Measurements from ENCODE around the gene CXCL14.
A peak's percentile ranks its signal among the peaks of the same experiment; 100 is the strongest.

The CXCL14 gene

DNA sequence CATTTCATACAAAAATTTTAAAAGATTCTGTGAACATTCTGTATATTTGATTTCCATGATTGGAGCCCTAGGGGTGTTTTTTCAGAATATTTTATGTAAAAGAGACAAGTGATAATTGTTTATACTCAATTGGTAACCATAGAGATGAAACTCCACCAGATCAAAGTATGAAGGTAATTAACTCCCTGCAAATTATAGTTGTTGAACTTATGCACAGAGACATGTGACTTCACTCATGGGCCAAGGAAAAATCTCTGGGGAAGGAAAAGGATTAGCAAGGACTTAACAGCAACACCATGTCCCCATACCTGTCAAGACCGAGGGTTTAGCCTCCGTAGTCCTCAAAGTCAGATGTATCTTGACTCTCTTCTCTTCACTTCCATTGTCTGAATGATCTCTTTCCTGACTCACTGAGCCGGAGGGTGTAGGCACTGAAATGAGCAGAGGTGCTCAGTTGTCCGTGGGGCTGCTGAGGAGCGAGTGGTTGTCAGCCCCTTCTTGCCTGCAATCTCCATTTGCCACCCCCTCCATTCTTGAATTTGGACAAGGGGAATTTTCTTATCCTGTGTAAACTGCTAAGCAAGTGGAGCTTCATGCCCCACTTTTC lies 17.5 kb upstream of the CXCL14 start:
- DNase-seq (ENCODE audit: low read depth): no peak

DNA sequence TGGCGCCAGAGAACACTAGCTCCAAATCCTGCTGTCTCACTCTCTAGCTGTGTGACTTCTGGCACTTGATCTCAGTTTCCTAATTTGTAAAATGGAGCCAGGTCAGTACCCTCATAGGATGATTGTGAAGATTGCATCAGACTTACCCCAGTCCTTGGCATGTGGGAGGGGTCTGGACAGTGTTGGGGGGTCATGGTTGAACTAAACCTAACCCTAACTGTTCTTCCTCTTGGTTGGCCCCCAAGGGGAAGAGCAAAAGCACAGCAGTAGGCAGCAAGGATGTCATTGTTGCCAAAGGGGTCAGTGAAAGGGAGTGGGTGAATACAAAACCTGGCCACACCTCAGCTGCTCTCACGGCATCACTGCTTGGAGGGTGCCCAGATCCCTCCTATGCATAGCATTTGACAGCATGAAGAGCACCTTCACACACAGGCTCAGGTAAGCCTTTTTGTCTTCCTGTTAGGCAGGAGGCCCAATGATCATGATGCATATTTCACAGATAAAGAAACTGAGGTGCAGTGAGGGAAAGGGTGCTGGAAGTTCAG lies 15.7 kb upstream of the CXCL14 start:
- DNase-seq (ENCODE audit: low read depth): no peak

DNA sequence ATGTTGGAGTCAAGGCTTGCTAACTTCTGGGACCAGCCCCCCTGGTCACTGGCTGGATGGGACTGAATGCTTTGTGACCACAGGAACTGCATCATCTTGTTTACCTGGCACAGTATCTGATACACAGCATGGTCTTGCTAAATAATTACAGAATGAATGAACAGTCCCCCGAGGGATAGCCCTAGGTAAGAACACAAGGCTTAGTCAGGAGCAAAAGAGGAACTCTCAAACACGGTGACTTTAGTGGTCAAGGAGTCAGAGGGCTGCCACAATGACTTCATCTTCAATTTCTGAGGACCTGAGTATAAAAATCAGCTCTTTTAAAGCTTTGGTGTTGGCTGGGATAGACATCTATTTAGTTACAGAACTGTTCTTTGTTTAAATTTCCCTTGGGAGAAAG lies 15.1 kb upstream of the CXCL14 start:
- no peak for DNase-seq (ENCODE audit: low read depth)

DNA sequence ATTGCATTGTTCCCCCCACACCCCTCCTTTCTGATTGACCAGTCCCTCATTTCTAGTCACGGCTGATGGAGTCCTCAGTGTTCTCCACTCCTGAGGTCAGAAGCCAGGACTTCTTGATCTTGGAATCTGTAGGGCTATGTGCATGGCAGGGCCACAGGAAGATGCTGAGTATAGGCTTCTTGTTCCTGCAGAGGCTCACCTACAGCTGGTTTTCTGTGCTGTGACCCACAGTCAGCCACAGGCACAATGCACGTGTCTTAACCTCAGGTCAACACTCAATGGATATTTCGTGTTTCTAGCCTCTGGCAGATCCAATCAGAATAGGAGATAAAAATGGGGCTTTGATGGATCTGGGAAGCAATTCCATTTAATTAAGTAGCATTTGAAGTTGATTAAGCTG lies 14.3 kb upstream of the CXCL14 start:
- no peak for DNase-seq (ENCODE audit: low read depth)

DNA sequence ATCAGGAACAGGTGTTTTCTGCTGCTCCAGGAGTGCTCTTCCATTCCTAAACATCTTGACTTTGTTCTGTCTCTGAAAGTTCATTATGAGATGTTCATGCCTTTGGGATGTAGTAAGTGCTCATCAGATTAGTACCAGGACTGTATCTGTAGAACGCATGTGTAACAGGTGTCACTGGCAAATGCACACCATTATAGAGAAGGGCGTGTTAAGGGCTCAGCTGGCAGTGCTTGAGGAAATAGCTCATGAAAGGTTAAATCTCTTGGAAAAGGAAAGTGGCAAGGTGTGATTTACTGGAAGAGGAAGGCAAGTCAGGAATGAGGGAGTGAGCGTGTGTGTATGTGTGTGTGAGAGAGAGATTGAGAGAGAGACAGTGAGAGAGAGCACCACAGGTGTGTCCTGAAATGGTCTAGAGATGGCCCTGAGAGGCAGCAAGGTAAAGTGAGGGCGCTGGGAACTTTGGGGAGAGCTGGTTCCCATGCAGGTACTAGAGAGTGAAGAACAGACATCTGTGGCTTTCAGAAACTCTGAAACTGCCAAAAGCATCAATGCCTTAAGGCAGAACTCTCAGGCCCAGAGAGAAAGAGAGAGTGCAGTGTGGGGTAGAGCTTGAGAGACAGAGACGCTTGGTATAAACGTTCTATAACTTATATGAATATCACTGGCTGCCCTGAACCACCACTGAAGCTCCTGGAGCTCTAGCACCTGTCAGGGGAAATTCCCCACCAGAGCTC lies 13.7 kb upstream of the CXCL14 start:
- no peak for DNase-seq (ENCODE audit: low read depth)

DNA sequence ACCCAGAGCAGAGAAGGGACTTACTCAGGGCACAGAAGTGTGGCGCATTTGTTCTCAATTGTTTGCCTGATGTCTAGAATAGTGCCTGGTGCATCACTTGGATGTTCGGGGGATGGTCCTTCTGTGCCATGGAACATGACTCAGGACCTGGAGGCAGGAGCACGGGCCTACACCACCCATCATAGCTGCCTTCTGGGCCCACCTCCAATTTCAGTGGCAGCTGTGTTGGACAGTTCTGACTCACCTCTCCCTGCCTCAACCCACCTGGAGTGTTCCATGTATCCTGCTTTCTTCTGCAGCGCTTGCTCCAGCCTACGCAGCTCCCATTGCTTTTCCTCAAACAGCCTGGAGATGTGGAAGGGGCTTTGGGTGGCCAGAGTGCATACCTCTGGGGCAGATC lies 12.5 kb upstream of the CXCL14 start:
- DNase-seq (ENCODE audit: low read depth): no peak

DNA sequence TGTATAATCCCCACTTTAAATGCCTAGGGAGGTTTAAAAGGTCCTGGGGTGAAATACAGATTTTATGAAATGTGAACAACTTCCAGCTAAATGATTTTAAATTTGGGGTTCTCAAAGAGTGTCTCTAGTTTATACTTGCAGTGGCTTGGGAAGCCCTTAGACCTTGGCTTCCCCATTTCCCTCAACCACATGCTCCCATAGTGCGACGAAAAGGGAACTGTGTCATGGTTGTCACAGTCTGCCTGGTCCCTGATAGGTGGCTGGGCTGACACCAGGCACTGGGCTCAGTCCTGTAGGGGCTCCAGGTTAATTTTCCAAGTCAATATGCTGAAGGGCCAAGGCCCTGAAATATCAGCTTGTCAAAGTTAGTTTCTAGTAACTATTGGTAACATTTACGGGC lies 10.4 kb upstream of the CXCL14 start:
- no peak for DNase-seq (ENCODE audit: low read depth)

DNA sequence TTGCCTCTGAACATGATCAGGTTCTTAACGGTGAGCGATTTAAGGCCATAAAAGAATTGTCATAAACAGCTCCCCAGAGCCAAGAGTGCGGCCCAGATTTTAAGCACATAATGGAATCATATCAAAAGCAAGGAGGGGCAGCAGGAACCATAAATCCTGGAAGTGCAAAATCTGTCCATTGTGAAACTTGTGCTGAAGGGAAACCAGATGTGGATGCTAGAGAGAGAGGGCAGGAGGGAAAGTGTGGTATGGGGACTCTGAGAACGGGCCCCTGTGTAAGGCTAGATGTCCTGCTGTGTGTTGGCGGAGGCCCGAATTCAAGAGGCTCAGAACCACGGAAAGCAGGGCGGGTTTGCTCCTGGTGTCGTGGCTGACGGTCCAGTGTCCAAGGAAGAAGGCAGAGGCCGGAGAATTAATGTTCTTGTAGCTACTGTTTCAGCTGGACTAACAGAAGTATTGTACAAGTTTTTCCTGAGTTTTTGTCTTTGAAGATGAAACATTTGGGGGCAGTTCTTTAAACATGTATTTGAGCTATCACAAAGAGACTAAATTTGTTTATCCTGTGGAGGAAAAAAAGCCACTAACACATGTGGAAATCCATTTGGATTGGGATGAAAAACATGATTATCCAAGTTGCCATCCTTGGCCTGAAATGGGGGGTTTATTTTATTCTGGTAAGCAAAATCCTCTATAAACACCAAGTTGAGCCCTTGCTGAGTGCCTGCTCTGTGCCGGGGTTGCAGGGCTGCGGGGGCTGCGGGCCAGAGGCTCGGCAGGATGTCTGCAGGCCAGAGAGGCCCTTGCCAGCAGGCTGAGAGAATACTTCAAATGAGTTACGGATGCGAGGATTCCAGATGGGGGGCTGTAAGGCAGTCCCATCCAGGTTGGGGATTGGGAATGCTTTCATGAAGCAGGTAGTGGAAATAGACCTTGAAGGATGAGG lies 9.2 kb upstream of the CXCL14 start:
- DNase-seq (ENCODE audit: low read depth): no peak

DNA sequence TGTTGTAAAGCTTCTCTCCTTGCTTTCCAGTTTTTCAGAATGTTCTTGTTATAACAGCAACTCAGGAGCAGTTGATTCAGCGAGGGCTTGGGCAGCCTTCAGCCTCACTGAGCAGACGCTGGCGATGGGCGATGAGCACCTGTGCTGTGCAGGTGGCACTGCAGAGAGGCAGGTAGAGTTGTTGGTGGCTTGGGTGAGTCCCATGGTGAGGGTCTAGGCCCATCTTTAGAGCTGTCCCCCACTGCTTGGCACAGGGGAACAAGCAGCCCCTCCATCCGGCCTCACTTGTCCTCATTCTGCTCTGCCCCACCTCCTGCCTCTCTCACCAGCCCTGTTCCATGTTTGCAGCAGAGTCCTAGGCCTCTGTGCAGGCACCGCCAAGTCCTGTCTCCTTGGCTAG lies 6.1 kb upstream of the CXCL14 start:
- no peak for DNase-seq (ENCODE audit: low read depth)

DNA sequence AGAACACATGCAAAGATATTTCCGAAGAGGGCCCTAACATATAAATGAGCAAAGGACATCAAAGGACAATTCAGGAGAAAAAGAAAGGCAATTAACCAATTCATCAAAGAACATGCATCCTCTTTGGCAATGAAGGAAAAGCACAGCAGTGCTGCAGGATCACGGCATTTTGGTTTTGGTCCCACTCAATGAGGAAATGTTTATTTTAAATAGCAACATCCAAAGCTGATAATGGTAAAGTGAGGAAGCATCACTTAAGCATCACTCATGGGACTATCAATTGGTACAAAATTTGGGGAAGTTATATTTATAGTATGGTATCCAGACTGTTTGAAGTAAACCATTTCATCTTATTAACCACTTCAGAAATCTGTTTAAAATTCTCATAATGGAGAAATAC lies 5.5 kb upstream of the CXCL14 start:
- no peak for DNase-seq (ENCODE audit: low read depth)

DNA sequence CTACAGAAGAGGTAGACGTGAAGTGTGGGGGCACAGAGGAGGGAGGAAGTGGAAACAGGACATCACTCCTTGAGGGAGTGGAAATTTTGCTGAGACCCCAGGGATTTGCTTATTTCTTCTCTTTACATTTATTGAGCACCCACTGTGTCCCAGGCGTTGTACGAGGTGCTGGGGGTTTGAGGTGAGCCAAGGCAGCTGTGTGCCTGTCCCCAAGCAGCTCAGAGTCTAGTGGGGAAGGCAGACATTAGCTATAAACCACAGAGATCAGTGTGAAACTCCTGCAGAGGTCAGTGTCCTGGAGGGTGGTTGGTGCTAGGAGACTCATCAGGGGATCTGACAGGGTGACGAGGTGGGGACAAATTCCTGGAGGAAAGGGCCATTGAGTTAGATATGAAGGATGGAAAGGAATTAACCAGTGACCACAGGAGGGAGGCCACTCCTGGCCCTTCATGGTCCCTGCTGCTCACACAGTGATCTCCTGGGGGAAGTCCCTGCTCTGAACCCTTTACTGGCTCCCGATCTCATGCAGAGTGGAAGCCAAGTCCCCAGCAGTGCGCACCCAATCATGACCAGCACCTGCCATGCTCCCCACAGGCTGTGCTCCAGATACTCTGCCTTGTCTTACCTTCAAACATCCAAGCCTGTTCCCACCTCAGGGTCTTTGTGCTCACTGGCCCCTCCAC lies 3.4 kb upstream of the CXCL14 start:
- no peak for DNase-seq (ENCODE audit: low read depth)

DNA sequence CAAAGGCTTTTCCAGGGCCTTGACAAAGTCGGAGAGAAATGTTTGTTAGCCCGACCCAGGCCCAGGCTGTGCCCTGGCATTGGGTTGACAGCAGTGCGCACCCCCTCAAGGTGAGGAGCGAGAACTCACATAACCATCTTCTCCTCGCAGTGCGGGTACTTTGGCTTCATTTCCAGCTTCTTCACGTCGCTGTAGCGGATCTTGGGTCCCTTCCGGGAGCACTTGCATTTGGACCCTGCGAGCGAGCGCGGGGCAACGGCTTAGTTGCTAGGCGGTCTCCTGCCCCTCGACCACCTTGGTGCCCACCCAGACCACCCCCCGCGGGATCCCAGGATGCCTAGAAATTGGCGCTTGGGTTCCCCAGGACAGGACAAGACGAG lies 496 bp downstream of the CXCL14 start:
- DNase-seq (ENCODE audit: low read depth): no peak

DNA sequence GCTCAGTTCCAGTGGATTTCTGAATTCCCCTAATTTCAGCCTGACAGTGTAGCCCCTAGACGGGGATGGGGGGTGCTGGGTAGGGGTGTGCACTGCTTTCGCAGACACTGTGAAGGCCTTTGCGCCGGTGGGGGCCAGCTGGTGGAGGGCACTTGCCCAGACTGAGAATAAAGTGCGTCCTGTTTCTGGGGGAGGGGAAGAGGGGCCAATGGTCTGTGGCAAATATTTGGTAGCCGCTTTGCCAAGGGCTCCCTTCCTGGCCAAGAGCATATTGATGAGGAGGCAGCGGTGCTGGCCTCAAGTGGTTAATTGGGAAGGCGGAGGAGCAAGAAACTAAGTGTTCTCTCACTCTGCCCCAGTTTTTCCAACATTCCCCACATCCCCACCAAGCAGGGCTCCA lies 1.4 kb downstream of the CXCL14 start:
- DNase-seq (ENCODE audit: low read depth): no peak

DNA sequence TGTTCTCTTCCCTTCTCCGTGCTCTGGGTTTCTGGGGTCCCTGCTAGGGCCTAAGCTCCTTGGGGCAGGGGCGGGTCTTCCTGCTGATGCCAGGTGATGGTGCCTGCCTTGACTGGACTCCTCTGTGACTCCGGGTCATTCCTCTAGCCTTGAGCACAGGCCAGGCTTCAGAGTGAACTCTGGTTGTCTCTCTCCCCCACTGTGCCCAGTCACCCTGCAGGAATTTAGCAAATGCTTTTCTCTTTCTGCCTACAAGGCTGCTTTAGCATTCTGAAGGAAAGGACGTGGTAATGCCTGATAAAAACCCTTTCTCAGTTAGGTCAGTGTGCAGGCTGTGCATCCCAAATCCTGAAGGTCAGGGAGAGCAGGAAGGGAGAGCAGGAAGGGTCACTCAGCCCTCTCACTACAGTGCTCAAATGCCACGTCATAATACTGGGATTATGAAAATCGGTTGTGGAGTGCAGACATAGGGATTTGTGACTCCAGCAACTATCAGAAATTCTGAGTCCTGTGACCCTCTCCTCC lies 2.7 kb downstream of the CXCL14 start:
- peak; percentile 11 for DNase-seq (ENCODE audit: low read depth)

DNA sequence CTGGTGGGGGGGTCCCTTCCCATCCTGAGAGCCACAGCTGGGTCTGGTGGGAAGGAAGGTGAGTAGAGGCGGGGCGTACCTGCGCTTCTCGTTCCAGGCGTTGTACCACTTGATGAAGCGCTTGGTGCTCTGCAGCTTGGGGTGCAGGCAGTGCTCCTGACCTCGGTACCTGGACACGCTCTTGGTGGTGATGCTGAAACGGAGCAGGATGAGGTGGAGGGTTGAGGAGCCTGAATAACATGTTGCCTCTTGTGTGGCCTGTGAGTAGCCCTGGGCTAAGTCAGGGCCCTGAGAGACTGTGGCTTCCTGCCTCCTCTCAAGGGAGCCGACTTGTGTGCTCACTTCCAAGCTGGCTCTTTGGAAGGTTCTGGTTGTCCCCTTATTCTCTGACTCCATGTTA lies 4.3 kb downstream of the CXCL14 start:
- no peak for DNase-seq (ENCODE audit: low read depth)

DNA sequence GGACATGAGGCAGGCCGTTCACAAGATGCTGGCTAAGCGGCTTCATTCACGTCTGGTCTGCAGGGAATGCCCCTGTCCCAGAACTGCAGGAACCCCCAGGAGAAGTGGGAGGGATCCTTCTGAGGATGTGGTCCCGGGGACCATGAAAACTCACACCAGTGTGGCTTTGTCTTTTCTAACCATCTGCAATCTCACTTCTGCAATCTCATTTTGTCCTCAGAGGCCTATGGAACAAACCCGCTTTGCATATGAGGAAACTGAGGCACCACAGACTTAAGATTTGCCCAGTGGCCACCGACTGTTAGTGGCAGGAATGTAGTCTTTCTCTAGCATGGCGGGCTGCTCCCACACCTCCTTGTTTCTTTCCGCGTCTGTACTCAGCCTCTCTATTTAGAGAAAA lies 6.9 kb downstream of the CXCL14 start:
- DNase-seq (ENCODE audit: low read depth): no peak

DNA sequence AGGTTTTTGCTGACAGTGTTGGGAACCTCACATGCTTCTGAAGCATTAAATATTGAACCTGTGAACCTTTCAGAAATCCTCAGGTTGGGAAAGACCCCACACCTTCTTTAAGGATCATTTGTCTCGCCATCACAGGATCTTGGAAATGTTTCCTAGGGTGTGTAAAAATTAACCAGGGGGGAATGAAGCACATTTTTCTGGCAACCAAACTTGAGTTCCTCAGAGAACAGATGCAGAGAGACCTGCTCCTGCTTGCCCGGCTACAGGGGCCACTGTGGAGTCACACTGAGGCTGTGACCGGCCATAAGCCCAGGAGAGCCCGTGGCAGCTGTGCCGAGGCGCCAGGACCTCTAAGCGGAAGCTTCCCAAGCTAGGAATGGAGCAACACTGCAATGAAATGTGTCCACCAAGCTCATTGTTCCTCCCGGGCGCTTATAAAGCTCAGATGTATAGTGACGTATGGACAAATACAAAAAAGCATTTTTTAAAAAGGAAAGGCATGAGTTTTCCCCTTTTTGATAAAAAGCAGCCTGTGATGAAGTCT lies 7.7 kb downstream of the CXCL14 start:
- DNase-seq (ENCODE audit: low read depth): no peak

DNA sequence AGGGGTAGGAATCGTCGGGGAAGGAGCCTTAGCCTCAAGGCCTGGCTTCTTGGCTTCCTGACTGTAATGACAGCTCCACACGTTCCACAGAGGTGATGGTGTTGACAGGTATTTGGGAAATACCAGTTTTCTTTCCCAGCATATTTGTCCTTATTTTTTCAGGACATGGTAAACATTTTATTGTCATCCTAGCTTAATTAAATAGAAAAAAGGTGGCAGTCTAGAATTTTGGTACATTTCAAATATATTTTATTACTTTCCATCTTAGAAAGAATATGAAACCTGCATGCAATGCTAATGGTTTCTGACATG lies 8.4 kb downstream of the CXCL14 start:
- DNase-seq (ENCODE audit: low read depth): no peak

DNA sequence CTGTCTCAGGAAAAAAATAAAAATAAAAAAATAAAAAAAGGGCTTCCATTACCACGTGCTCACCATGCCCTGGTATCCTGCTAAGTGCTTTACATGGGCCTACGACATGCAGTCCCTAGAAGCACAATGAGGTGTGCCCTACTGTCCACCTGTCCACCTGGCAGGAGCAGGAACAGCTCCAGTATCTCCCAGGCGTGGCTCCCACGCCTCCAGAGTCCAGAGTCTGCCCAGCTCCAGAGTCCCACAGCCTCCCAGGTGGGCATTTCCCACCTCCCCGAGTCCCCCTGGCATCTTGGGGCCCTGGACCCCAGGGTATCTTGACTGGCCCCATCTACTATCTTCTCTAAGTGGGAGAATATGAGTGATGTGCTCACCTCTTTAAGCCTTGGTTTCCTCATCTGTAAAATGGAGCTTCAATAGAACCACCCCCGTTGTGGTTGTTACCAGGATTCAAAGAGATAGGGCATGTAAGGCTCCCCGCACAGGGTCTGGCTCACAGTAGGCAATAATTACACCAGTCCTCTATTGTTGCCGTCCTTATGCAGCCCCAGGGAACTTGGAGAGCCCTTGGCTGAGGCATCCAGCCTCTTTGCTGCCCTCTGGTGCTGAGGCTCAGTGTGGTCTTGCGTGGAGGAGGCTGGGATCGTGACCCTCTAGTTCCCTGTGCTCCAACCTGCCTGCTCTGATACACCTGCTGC lies 8.9 kb downstream of the CXCL14 start:
- no peak for DNase-seq (ENCODE audit: low read depth)

DNA sequence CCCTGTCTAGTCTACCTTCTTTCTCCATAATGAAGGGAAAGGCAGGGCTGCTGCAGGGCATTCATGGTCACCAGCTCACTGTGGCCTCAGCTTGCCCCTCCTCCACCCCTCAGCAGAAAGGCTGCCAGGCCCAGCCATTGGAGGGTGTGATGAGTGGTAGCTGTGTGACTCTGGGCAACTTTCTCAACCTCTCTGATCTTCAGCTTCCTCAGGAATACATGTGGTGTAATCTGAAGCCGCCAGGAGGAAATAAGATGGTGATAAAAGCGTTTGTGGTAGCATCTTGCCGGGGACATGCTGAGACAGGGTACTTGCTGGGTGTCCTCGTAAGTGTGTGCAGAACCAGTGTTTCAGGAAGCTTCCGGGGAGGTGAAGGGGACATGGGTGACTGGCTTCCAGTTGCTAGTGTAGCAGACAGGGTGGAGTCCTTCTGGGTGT lies 9.8 kb downstream of the CXCL14 start:
- DNase-seq (ENCODE audit: low read depth): no peak

DNA sequence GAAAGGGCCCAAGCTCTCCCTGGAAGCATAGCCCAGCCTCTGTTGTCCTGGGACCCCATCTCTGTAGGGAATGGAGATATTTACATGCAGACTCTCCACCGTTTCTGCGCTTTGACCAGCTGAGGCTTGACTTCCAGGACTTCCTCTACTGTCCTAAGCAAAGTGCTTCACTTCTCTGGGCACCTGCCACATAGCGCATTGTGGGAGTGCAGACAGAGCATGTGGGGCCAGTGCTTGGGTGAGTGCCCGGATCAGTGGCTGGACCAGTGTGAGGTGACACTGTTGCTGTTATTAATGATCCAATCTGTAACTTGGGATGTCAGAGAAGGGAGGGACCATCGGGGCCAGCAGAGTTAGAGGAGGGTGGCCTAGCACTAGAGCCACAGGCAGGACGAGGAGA lies 10.5 kb downstream of the CXCL14 start:
- DNase-seq (ENCODE audit: low read depth): no peak

Measured in stromal cell of bone marrow (primary cell).